Gastrocnemius medialis (tissue), 4 donors: ENCODE data around the gene JAK3.

ENCODE experiments used
- POLR2A ChIP-seq, 2 donors: fragments of 450-650 bp; IDR thresholded peaks; one replicate each; pipeline ENCODE4 v1.6.1; 2017; ENCODE audit warnings: antibody characterized with exemption in 2 of 2, mild to moderate bottlenecking in 2 of 2, moderate library complexity in 2 of 2
- TF ChIP-seq, protein P1 (sequence below), 5 experiments: fragments of 450-650 bp in 3 of 5; fragments of 200-600 bp in 2 of 5; sonication (generic) in 2 of 5; IDR thresholded peaks in 4 of 5; conservative IDR thresholded peaks in 1 of 5; 1 replicate in 4 of 5; 2 replicates in 1 of 5; pipeline ENCODE4 v1.5.1; 2016 to 2019; ENCODE audit warnings: antibody characterized with exemption in 5 of 5, mild to moderate bottlenecking in 3 of 5, moderate library complexity in 3 of 5

GRCh38 chr19:17797424-17798201 is 50.2 kb downstream of the JAK3 start:
- TF ChIP-seq, protein P1, sequence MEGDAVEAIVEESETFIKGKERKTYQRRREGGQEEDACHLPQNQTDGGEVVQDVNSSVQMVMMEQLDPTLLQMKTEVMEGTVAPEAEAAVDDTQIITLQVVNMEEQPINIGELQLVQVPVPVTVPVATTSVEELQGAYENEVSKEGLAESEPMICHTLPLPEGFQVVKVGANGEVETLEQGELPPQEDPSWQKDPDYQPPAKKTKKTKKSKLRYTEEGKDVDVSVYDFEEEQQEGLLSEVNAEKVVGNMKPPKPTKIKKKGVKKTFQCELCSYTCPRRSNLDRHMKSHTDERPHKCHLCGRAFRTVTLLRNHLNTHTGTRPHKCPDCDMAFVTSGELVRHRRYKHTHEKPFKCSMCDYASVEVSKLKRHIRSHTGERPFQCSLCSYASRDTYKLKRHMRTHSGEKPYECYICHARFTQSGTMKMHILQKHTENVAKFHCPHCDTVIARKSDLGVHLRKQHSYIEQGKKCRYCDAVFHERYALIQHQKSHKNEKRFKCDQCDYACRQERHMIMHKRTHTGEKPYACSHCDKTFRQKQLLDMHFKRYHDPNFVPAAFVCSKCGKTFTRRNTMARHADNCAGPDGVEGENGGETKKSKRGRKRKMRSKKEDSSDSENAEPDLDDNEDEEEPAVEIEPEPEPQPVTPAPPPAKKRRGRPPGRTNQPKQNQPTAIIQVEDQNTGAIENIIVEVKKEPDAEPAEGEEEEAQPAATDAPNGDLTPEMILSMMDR (IDR thresholded peaks at IDR 0.05 in 4 of 5, conservative IDR thresholded peaks at IDR 0.05 in 1 of 5) = no peak
- no peak for TF ChIP-seq POLR2A (IDR thresholded peaks at IDR 0.05)
